GM04503 (cell line): Measurements from ENCODE around the gene KCNMB3.
"Not testable (repeated sequence)": the region's sequence is repeated elsewhere in the genome, so short reads cannot be mapped to it uniquely, and the experiment has no call there.

ENCODE experiments used
- DNase-seq: peaks from one replicate; pipeline ENCODE4 v3.0.0-alpha.2; 2012; ENCODE audit warnings: low read depth

KCNMB3 gene

DNA sequence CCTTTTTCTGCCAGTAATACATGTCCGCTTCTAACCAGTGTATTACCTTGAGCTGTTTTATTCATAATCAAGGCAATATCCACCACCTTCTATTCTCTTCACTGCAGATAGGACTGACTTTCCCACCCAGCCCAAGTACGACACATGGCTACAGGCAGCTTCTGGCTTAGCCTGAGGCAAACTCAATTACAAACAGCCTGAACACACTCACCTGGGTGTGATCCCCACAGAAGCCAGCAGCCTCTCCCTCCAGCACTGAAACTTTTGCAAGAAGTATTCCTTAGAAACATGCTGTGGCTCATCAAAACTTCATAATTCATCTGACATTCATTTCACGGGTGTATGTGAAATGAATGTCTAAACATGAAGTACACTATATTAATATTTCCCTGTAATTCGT, 13.5 kb upstream of the KCNMB3 start:
- no peak for DNase-seq

DNA sequence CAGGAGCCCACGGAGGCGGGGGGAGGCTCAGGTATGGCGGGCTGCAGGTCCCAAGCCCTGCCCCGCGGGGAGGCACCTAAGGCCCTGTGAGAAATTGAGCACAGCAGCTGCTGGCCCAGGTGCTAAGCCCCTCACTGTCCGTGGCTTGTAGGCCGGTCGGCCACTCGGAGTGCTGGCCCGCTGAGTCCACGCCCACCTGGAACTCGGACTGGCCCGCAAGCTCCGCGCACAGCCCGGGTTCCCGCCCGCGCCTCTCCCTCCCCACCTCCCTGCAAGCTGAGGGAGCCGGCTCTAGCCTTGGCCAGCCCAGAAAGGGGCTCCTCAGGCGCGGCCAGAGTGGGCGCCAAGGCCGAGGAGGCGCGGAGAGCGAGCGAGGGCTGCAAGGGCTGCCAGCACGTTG, 12.2 kb upstream of the KCNMB3 start:
- no peak for DNase-seq

DNA sequence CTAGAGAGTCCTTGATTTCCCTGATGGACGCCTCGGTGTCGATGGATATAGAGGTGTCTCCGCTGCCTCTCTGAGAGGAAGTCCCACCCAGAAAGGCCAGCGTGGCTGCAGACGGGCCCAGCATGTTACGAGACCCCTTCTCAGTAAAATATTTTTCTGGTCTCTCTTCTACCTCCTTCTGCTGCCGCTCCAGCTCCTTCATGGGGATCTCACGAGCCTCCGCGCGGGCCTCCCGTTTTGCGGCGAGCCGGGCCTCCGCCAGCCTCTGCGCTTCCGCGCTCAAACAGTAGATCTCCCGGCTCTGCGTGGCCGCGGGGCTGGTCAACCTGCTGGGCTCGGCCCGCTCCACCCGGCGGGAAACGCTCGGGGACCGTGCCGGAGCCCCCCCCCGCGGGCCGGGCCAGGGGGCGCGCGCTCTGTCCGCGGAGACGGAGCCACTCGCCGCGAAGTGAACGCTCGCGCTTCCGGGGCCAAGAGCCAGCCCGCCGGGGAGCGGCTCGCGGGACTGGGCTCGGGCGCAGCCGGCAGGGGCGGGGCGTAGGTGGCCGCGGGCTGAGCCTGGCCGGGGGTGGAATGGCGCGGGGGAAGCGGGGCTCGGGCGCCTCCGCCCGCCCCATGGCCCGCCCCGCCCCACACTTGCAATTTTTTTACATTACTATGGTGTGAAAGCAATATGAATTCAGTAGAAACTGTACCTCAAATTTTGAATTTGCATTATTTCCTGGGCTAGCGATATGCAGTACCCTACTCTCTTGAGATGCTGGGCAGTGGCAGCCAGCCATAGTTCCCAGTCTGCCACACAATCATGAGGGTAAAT, 10.2 kb upstream of the KCNMB3 start:
- DNase-seq = peak; percentile 9

DNA sequence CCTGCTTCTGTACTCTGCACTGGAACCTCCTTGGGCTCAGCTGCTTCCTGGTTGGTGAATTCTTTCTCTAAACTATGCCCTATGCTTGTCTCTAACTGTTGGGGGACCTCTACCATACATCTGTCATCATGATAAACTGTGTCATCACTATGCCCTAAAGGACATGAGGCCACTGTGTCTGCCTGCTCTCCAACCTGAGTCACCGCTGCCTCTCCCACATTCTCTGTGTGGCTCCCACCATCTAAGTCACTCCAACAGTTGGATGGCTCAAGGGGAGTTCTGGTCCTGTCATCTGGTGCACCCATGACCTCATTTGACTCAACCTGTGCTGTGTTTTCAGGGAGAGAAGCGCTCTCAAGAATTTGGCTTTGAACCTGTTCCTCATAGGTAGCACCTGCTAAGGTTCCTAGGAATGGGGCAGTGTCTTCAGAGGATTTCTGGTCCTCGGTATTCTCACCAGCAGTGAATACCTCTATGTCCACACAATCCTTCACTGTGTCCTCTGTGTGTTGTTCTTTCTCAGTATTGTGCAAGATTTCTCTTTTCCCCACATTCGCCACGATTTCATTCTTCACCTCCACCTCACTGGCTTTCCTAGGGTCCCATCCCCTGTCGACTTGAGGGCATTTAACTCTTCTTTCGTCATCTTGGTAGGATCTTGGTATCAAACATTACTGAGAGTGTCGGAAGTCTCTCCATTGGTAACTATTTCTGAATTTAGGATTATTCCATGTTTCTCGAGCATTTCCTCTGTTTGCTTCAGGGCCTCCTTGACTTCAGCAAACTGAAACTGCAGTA, 9.2 kb upstream of the KCNMB3 start:
- not testable (repeated sequence) for DNase-seq

DNA sequence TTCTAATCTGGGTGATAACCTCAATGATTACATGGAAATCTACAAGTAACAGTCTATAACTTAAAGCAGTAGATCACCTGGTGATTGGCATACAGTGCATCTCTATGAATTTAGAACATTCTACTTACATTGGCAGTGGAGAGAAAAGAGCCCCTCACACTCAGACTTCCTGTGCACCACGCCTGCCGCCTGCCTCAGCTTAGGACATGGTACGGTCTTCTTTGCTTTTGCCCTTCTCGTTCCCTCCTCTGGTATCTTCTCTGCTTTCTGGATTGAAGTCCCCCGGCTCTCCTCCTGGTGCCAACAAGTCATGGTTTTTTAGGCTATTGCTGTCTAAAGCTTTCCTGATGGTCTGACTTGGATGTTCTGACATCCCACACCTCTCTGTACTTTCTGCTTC, 7.9 kb upstream of the KCNMB3 start:
- DNase-seq = no peak

DNA sequence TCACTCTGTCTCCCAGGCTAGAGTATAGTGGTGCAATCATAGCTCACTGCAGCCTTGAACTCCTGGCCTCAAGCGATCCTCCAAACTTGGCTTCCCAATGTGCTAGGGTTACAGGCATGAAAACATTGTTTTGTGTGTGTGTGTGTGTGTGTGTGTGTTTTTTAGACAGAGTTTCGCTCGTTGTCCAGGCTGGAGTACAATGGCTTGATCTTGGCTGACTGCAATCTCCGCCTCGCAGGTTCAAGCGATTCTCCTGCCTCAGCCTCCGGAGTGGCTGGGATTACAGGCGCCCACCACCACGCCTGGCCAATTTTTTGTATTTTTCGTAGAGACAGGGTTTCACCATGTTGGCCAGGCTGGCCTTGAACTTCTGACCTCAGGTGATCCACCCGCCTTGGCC, 6.8 kb upstream of the KCNMB3 start:
- not testable (repeated sequence) for DNase-seq

DNA sequence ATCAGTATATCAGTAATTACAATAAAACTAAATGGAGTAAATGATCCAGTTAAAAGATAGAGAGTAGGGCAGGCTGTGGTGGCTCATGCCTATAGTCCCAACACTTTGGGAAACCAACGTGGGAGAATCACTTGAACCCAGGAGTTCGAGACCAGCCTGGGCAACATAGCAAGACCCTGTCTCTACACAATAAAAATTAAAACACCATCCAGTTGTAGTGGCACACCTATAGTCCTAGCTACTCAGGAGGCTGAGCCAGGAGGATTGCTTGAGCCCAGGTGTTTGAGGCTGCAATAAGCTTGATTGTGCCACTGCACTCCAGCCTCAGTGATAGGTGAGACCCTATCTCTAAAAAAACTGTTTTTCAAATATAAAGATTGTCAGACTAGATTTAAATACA, 5.9 kb upstream of the KCNMB3 start:
- no peak for DNase-seq

DNA sequence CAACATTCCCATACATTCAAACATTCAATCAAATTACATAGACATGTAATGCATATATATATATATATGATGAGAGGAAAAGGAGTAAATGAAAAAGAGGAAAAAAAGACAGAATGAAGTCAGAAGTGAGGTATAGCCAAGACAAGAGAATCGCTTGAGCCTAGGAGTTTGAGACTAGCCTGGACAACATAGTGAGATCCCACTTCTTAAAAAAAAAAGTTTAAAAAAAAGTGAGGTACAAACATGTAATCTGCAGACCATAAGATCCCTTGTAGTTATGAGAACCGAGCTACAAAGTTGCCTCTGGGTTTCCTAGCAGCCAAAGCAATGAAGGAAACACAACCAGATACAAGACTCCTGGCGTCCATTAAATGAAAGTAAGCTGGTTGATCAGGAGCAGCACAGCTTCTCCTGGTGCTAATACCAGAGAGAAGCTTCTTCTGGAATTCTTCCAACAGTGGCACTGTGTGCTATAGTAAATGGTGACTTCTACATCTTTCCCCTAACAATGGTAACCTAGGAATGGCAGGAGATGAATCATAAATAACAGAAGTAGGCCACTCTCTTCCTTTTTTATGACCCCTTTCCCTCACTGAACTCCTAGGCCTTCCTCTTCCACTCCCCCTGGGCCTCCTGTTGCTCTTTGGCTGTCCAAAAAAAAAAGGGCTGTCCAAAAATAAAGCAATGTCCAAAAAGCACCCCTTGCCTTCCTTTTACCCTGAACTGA, 3.5 kb downstream of the KCNMB3 start:
- no peak for DNase-seq

DNA sequence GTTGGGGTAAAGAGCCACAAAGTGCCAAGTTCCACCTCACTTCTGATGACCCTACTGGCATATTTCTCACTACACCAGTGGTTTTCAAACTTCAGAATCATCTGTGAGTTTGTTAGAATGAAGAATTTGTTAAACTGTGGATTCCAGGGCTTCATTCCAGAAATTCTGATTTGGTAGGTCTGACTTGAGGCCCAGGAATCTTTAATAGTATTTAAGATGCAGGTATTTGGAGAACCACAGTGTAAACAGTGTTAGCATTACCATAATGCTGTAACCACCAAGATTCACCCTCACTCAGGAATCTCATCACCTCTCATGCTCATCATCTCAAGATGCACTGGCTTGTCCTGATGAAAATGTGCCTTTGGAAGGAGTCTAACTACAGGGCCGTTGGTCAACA, 6.0 kb downstream of the KCNMB3 start:
- DNase-seq = peak; percentile 11

DNA sequence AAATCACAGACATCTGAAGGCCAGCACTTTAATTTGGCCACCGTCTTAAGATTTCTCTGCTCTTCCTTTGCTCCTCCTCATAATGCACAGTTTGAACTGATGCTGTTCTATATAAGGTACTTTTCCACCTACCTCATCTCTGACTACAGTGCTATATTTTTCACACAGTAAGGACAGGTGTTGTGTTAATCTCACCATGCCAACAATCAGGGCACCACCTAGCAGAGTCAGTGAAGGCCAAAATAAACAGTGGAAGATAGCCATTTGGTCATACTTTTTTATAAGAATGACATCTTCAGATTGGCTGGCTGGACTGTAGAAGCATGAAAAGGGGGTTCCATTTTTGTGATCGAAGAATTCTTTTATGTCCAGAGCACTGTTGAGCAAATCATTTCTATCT, 8.1 kb downstream of the KCNMB3 start:
- not testable (repeated sequence) for DNase-seq

DNA sequence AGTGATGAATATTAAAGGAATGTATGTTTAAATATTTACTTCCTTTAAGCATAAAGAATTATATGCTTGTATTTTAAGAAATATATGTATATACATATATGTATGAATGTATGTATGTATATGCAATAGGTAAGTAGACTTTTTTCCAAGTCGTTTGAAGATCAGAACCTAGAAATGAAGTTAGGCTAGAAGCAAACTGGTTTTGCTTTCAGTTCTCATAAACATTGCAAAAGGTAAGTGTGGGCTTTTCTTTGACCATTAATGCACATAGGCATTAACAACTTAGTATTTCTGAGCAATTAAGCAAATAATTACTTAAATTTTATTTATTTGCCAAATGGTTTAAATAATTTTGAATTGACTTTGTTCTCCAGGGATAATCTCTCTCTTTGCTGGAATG, 10.6 kb downstream of the KCNMB3 start:
- not testable (repeated sequence) for DNase-seq

DNA sequence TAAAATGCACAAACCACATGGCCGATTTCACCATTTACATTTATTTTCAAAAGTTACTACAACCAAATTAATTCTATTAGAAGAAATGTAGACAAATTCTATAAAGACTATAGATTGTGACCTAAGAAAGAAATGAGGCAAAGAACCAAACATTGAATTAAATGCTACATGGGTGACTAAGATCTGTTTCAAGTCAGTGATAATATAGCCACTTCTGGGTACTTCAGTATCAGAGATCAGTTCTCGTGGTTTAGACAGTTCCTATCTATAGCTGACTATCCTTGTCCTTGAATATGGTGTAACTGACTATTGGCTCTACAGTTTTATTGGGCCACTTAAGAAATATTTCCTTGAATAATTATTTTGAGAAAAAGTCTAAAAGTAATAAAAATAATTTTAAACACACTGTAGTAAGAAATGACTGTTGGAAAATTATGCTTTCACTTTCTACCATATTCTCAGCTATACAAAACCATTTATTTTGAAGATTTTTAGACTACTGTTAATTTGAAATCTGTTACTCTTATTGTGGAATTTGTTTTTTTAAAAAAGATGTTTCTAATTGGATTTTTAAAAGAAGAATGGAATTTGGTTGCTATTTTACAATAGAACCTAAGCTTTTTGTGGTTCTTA, 14.1 kb downstream of the KCNMB3 start:
- no peak for DNase-seq

DNA sequence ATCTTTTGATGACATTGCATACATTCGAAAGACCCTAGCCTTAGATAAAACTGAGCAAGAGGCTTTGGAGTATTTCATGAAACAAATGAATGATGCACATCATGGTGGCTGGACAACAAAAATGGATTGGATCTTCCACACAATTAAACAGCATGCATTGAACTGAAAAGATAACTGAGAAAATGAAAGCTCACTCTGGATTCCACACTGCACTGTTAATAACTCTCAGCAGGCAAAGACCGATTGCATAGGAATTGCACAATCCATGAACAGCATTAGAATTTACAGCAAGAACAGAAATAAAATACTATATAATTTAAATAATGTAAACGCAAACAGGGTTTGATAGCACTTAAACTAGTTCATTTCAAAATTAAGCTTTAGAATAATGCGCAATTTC, 16.7 kb downstream of the KCNMB3 start:
- DNase-seq = no peak

DNA sequence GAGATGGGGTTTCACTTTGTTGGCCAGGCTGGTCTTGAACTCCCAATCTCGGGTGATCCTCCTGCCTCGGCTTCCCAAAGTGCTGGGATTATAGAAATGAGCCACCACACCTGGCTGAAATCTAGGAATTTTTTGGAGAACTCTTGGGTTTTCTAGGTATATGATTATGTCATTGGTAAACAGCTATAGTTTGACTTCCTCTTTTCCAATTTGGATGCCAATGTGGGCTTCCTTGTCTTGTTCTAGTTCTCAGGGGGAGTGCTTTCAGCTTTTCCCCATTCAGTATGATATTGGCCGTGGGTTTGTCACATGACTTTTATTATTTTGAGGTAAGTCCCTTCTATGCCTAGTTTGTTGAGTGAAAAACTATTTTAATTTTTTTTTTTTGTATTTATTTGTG, 17.9 kb downstream of the KCNMB3 start:
- no peak for DNase-seq

DNA sequence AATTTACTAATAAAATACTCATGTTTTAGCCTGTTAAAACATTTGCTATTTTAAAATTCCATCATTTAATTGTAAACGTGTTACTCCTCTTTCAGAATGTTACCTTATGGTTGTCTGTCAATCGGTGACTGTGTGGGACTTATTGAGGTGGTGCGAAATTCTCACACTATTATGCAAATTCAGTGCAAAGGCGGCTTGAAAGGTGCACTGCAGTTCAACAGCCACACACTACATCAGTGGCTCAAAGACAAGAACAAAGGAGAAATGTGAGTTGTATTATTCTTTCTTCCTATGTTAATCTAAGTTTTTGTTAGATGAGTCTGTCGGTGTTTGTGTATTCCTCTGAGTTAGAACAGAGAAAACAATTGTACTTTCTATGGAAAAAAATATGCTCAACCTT, 21.7 kb downstream of the KCNMB3 start:
- no peak for DNase-seq

DNA sequence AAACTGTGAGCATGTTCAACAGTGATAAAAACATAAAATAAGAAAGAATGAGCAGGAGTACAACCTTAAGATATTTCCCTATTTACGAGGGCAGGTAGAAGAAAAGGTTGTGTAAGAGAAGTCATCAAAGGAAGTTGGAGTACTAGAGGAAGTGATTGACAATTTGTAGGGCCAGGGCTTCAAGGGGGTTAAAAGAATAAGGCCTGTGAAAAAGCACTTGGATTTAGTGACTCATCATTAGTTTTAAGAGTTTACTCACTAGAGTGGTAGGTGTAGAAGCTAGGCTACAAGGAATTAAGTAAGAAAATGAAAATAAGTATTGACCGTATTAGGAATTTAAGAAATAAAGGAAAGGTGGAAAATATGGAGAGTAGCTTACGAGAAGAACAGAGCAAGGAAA, 23.6 kb downstream of the KCNMB3 start:
- no peak for DNase-seq

DNA sequence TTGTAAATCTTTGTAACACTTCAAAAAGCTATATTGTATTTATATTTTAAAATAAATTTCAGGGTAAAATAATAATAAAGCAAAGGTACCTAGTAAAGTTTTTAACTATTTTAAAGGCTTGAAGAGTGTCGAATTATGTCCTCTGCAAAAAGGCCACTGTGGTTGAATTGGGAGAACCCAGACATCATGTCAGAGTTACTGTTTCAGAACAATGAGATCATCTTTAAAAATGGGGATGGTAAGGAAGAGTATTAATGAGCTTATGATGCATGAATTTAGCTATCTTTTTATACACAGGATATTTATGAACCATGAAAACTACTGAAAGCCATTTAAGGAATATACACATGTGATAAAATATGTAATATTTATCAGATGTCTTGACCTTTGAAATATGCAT, 26.3 kb downstream of the KCNMB3 start:
- DNase-seq = no peak

DNA sequence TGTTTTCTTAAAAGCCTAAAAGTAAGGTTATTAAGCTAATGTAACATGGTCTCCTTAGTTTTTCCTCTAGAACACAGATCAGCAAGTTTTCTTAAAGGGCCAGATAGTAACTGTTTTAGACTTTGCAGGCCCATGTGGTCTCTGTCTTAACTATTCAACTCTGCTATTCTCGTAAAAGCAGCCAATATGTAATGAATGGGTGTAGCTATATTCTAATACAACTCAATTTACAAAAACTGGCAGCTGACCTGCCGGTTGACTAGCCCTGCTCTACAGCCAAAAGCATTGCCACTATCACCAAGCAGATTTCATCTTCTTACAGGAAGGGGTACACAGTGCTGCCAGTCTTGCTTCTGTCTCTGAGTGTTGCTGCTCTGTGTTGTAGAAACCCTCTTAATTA, 27.4 kb downstream of the KCNMB3 start:
- DNase-seq = no peak

DNA sequence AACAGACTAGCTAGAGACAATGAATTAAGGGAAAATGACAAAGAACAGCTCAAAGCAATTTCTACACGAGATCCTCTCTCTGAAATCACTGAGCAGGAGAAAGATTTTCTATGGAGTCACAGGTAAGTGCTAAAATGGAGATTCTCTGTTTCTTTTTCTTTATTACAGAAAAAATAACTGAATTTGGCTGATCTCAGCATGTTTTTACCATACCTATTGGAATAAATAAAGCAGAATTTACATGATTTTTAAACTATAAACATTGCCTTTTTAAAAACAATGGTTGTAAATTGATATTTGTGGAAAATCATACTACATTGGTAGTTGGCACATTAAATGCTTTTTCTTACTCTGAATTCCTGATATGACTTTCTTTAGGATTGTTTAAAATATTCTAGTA, 32.7 kb downstream of the KCNMB3 start:
- not testable (repeated sequence) for DNase-seq

DNA sequence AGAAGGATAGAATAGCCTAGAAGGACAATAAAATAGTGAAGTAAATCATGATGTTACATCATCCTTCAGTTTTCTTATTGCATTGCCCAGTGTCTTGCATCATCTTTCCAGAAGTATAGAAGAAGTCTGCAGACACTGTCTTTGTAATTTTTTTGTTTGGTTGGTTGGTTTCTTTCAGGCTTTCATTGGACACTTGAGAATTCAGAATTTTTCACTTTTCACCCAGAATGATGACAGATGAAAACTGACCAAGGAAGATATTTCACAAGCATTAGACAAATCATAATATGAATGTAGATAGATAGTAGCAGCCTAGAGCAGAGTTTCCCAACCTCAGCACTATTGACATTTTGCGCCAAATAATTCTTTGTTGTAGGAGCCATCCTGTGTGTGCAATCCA, 35.4 kb downstream of the KCNMB3 start:
- not testable (repeated sequence) for DNase-seq

DNA sequence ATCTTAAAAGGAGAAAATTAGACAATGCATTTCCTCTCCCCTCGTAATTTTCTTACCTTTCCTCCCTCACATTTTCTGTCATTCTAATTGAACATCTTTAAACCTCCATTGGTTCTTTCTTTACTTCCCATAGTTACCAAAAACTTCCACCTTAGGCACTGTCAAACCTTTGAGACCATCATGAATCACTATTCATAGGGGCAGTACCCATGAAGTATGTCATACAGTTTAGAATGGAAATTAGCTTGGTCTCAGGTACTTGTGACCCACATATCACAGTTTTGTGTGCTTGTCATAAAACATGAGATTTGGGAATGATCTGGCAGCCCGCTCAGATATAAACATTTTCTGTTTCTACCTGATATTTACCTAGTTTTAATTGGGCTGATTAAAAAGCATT, 50.1 kb downstream of the KCNMB3 start:
- no peak for DNase-seq

DNA sequence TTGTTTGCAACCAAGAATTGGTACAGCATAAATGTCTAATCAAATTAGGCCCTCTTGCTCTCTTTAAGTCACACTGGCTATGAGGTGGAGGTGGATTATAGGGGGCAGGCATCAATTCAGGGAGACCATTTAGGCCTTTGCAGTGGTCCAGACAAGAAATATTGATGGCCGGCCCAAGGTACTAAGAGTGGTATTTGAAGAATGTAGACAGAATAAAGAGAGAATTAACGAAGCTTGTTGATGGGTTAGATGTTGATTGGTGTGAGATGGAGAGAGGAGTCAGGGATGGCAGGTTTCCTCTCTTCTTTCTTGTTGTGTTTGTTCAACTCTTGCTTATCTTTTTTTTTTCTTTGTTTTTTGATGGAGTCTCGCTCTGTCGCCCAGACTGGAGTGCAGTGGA, 54.2 kb downstream of the KCNMB3 start:
- no peak for DNase-seq
